ENCODE measurements around the gene CABS1.

The CABS1 gene

DNA sequence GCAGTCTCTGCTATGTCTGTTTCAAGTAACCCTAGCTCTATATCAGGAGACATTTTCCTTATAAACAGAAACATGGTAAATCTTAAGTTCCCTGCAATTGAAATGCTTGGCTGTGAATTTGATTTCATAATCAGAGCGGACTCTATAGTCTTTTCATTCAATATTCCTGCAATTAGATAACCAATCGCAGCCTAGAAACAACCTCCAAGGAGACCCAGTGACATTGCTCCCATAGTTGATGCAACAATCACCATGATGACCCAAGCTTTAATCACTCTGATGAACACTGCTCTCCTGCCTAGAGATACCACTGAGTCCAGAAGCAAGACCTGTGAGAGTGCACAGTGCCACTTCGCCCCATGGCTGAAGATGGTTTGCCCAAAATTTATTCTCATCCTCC lies at the start of gene CABS1:
CABS1 (plus strand) TSS at position 301 of the 400 bp plus-strand sequence; CDS start at position 360, 59 bp downstream.
- no peak for DNase-seq (ENCODE audit: low read depth in 2 of 2)

DNA sequence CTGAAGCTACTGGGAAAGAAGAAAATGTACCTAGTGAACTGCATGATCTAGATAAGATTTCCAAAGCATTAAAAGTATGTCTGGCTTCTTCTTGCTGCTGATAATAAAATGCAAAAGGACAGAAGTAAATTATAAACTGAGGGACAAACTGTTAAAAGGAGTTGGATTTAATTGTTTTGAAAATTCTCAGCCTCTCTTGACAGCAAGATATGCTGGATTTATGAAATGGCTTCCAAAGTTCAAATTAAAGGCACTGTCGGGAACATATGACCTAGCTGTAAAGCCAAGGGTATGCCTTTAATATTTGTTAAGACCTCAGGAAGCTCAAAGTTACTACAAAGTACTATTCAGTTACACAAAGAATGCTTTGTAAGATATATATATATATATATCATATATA lies 46.1 kb upstream of the CABS1 start:
- DNase-seq (ENCODE audit: low read depth in 2 of 2), result no peak

DNA sequence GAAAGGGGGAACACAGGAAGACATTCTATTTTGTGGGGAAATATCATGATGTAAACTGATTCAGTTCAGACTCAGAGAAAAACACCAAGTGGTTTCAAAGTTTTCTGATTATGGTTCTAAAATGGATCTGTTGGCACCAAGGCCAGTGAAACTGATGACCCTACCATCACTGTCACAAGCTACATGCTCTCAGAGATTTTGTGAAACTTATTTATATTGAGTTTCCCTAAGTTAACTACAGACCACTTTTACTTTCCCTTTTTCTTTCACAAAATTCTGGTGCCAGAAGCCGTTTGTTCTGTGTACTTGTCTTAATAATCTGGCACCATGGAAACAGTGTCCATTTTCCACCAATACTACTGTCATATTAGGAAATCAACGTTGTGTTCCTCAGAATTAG lies 43.4 kb upstream of the CABS1 start:
- DNase-seq (ENCODE audit: low read depth in 2 of 2), result no peak

DNA sequence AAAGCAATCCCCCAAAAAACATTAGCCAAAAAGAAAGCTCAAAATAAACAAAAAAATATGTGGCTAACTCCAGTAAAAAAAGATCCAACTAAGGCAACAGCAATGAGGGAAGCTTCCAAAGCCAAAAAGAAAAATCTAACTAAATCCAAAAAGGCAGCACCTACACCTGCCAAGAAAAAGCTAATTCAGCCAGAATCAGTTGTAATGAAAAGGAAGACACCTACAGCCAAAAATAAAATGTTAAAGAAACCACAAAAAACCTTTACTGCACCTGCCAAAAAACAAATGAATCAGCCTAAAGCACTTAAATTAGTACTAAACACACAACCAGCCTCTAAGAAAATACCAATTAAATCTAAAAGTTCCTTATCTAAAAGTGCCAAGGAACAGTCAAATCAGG lies 37.2 kb upstream of the CABS1 start:
- no peak for DNase-seq (ENCODE audit: low read depth in 2 of 2)

DNA sequence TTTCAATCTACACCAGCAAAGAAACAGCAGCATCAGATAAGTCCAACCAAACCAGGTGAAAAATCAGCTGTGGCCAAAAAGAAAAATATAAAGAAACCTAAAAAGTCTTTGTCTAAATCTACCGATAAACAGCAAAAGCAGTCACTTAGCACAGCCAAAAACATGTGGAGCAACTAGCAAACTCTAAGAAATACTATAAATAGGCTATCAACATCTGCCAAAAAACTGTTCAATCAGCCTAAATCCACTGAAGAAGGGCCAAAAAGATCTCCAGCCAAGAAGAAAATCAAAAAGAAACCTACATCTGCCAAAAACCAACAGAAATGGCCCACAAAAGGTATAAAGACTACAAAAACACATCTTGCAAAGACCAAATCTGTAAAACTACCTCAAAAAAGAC lies 36.7 kb upstream of the CABS1 start:
- DNase-seq (ENCODE audit: low read depth in 2 of 2), result no peak

DNA sequence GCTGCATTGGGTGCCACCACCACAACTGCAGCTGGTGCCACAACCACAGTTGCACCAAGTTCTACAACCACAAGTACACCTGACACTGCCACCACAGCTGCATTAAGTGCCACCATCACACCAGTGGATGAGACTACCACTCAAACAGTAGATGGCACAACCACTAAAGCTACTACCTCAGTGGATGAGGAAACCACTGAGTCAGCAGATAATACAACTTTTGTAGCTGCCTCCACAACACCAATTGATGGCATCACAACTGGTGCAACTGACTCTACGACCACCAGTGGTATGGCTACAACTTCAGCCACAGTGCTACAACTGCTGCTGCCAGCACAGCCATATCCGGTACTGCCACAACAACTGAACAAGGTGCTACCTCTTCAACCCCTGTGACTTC lies 35.1 kb upstream of the CABS1 start:
- DNase-seq (ENCODE audit: low read depth in 2 of 2), result no peak

DNA sequence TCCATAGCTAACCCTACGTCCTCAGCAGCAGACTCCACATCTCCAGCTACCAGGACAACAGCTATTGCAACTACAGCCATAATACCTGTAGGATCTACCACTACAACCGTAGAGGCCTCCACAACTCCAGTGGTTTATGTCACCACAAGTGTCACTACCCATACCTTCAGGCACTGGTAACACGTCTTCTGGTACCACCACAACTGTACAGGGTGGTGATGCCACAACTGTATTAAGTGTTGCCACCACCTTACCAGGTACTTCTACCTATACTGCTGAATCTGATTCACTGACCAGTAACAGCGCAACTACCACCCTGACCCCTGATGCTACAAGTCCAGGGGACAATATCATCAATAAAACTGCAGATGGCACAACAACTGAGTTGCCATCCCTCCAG lies 34.6 kb upstream of the CABS1 start:
- DNase-seq (ENCODE audit: low read depth in 2 of 2), result no peak

DNA sequence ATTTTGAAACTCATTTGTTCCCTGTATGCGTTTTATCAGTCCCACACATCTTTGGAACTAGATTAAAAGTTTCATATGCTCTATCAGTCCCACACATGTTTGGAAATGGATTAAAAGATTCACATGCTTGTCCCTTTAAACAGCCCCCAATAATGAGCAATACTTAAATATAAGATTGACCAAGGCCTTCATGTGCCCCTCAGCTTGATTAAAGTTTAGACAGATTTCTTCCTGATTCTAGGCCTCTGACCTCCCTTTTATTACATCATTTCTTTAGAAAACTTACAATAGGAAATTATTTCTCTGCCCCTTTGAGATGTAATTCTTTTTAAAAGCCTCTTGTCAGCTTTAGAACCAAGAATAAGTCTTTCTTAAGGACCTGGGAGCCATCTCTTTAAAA lies 31.7 kb upstream of the CABS1 start:
- no peak for DNase-seq (ENCODE audit: low read depth in 2 of 2)

DNA sequence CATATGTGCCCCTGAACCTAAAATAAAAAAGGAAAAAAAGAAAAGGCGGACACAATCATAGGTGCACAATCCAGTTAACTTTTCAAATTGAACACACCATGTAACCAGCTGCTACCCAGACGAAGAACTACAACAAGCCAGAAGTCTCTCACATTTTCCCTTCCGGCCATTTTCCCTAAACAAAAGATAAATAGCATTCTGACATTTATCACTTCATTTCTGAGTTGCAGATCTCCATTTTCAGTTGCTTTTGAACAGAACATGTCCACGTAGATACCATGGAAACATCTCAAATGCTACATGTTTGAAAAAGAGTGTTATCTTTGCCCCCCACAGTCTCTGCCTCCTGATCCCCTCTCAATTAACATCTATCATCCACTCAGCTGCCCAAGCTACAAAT lies 29.2 kb upstream of the CABS1 start:
- no peak for DNase-seq (ENCODE audit: low read depth in 2 of 2)

DNA sequence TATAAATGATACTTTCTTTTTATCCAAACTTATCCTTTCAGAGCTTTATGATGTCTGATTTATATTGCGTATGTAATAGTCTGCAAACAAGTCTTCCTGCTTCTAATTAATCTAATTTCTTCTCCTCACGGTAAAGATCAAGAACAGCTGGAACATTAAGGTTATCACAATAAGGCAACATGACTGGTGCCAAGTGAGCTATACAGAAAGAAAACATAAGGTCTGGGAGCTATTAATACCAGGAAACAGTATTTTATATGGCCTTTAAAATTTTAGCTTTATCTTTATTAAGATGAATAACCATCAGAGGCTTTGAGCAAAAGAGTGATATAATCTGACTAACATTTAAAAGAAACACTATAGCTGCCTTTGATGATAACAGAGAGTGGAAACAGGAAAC lies 28.7 kb upstream of the CABS1 start:
- no peak for DNase-seq (ENCODE audit: low read depth in 2 of 2)

DNA sequence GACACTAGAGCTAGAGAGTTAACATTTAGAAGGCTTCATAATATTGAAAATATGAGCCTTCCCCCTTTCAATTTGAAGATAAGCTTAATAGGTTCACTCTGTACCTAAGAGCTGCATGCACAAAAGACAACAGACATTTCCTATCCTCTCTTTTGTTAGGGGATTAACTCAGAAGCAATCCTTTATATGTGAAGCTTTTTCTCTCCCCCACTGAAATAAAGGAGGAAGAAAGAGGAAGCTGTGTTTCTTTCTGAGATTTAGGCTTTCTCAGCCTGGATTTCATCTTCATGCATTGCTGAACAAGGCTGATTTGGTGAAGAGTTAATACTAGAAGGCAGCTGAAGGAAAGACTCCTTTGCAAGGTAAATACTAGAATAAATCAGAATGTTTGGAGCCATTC lies 21.0 kb upstream of the CABS1 start:
- no peak for DNase-seq (ENCODE audit: low read depth in 2 of 2)

DNA sequence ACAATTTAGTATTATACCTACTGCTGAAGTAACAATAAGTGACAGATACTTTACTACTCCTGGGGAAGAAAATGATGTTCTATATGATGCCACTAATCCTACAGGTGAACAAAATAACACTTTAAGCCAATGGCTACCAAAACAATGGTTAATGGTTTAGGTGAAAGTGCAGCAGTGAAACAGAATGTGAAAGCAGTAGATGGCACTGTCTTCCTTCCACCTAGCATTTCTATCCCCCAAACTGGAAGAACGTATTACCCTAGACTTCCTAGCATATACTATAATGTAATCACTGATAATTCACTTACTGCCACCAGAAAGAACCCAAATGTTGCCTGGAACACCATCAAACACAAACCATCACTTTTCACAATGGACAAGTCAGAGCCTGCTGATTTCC lies 18.9 kb upstream of the CABS1 start:
- no peak for DNase-seq (ENCODE audit: low read depth in 2 of 2)

DNA sequence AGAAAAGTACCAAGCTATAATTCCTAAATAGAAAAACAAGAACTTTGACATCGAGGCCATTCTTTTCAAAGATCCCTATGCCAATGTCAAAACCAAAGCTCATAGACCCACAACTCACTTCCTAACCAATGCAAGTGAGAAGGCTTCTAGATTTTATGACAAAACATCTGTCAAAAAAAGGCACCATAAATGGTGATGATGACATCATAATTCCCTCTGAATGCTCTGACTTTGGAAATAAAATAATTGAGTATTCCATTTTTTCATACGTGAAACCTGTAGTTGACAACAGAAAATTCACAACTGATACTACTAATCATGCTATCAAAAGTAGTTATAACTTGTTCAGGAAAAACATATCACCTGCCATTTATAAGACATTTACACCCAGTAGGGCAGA lies 8.7 kb upstream of the CABS1 start:
- DNase-seq (ENCODE audit: low read depth in 2 of 2), result no peak

DNA sequence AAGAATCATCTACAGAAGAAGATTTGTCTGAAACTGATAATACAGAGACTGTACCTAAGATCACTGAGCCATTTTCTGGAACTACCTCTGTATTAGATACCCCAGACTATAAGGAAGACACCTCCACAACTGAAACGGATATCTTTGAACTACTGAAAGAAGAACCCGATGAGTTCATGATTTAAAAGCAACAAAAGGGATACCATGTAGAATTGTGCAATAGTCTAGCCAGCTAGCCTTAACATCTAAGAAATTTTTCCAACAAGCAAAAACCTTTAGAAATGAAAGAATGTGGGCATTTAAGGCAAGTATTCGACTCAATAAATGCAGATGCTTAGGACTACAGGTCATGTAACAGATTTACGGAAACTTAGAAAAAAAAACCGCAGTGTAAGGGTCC lies 1.3 kb downstream of the CABS1 start:
- DNase-seq (ENCODE audit: low read depth in 2 of 2), result no peak

DNA sequence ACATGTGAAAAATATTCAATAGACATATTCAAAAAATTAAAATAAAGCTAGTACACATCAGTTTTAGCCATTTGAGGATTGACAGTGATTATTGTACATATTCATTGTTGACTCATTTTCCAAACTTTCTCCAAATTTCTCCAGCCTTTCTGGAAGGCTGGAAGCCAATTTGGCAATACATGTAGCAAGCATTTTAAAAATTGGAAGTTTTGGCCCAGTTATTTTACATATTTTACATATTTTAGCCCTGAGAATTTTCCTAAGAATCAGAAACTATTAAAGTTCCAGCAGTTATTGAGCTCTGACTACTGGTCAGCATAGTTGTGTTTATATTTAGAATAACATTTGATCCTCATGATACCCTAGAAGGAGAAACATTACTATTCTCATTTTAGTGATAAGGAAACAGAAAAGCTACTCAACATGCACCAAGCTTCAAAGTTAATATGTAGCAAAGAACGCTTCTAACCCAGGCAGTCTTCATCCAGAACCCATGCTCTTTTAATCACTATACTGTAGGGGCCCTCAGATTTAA lies 3.2 kb downstream of the CABS1 start:
- DNase-seq (ENCODE audit: low read depth in 2 of 2), result no peak

DNA sequence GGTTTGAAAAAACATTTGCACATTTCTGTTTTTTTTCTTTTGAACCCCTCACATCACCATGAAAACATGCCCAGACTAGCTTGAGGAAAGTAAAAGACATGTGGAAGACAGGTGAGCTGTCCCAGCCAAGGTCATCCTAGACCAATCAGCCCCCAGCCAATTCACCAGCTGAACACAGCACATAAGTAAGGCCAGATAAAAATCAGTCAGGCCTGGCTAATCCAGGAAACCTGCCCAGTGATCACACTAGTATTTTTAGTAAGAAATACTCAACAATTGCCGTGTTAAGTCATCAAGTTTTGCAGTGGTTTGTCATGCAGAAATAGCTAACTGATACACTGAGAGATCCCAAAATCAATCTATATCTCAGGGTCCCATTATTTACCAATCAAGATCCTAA lies 21.4 kb downstream of the CABS1 start:
- no peak for DNase-seq (ENCODE audit: low read depth in 2 of 2)

DNA sequence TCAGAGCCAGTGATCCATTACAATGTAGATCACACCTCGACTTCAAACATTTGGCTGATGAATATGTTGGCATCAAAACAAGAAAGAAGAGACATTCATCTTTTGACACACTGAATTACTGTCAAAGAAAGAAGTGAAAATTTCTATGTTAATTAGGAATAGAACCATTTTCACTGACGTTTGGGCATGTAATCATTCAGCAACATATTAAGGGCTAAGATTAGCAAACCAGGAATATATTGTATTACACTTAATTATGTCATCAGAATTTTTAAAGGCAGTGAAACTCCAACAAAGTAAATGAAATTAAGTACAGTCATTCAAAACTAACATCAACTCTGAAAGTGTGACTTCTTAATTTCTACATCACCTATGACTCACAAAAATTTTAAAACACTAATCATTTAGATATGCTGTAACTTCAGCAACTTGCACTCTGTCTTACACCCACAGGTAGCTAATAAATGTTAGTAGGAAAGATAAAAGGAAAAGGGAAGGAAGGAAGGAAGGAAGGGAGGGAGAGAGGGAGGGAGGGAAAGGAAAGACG lies 24.4 kb downstream of the CABS1 start:
- DNase-seq (ENCODE audit: low read depth in 2 of 2), result no peak

DNA sequence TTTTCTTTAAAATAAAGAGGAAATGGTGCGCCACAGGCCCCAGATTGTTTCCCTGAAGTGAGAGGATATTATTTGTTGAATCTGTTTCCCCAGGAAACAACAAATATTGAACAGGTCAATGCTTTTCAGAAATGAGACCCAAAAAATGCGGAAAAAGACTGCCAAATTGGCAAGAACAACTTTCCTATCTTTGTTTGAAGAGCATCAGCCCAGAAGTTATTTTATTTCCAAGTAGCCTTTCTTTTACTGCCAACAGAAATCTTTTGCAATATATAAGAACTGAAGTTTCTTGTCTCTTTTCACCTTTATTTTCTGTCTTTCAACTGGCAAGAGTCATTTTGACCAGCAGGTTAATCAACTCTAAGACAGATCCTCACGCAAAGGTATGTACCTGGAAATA lies 25.7 kb downstream of the CABS1 start, which contains the start of gene SMR3A:
SMR3A (plus strand) TSS at position 301 of the 400 bp plus-strand sequence. CDS start 1,356 bp downstream, outside the sequence.
- DNase-seq (ENCODE audit: low read depth in 2 of 2), result no peak

DNA sequence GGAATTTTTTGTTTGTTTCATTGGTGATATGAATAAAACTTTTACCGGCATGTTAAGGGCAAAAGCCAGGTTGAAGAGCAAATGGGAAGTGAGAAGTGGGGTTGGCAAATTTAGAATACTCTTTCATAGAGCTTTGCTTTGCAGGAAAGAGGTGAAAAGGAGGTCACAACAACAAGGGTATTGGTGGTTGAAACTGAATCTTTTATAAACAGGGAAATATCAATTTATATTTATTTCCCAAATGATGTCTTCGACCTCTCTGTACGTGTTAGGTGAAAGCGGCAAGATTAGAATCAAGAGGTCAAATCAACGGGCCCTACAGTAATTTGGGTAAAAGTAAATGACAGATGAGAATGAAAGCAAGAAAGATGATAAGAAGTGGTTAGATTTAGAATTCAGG lies 29.2 kb downstream of the CABS1 start:
- no peak for DNase-seq (ENCODE audit: low read depth in 2 of 2)

DNA sequence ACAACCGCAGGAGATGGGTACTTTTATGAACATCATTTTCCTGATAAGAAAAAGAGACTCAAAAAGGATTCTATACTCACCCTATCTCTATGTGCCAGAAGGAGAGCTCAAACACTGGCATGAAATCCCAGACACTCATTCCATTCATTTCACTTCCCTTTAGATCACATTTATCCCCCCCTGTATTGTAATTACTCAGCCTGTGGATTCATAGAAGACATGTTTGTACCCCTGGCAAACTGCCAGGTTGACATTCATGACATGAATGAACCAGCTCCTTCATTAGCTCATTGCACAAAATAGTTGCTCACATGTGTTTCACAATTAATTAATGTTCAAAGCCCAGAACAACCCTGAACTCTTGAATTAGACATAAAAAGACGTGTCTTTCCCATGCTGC lies 30.7 kb downstream of the CABS1 start:
- no peak for DNase-seq (ENCODE audit: low read depth in 2 of 2)

DNA sequence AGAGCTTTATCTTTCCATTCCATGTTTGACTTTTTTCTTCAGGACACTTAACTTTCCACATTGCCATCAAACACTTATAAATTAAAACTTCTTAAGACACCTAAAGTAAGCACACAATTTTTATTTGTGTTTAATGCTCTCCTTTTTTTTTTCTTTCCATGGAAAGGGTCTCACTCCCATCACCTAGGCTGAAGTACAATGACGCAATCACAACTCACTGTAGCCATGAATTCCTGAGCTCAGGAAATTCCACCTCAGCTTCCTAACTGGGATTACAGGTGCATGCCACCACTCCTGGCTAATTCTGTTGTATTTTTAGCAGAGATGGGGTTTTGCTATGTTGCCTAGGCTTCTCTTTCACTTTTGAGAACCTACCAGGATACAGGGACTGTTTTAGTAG lies 33.0 kb downstream of the CABS1 start:
- no peak for DNase-seq (ENCODE audit: low read depth in 2 of 2)

DNA sequence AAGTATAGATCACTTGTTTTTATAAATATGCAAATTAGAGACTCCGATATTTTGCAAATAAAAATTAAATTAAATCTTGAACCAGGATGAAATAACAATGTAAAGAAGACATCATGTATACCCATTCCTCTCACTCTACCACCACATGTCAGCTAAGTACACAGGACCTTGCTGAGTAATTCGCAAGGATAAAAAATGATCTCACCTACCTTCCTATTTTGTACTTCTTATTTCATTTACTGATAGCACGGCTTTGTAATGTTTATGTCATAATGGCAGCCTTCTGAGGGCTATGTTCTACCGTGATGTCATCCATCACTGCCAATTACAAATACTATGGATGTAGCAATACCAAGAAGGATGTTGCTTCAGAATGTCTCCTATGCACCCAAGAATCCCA lies 37.2 kb downstream of the CABS1 start:
- no peak for DNase-seq (ENCODE audit: low read depth in 2 of 2)

DNA sequence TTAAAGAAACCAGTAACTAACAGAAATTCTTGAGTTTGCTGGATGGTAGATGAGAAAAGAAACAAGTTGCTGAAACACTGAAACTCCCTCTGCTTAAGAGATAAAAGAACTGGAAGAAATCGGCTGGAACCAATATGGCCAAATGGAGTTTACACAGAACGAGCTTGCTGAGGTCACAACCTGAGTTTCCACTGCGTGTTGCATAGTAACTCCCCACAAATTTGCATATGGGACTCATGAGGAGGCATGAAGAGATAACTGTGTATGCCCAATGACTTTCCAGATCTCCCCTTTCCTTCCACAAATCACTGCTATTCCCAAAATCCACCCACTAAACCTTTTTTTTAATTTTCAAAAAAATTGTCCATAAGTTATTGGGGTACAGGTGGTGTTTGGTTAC lies 38.0 kb downstream of the CABS1 start:
- no peak for DNase-seq (ENCODE audit: low read depth in 2 of 2)

DNA sequence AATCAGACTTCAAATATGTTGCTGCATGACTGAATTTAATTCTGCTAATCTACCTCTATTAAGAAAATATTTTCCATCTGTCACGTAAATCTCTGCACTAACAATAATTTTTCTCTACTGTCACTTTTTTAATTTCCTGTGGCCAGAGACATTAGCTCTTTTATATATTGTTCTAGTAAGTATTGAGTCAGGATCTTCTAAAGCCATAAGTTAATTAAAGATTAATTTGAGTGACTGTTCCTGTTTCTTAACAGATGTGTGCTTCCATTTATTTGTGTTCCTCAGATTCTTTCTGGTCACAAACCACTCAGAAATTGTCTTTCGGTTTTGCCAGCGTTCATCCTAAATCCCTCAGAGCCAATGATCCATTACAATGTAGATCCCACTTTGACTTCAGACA lies 45.8 kb downstream of the CABS1 start:
- DNase-seq (ENCODE audit: low read depth in 2 of 2), result no peak

Measured in stimulated activated CD8-positive, alpha-beta memory T cell treated with anti-CD3 and anti-CD28 coated beads, Interleukin-15, amount 100 ng/mL, for 48 hours (primary cell).